HepG2 (cell line): Measurements from ENCODE around the gene SF1. TPM values are rescaled to one million over a fixed set of nuclear protein-coding genes. Genes with fewer than 3 reads are reported as not detected.
A peak's percentile ranks its signal among the peaks of the same experiment; 100 is the strongest.

Experiments
- AHR ChIP-seq: IDR thresholded peaks from 2 replicates; pipeline ENCODE4 v1.6.1; 2018; ENCODE audit warnings: missing genetic modification reagents, missing compliant biosample characterization
- ARHGAP35 ChIP-seq: sonication (generic); formaldehyde crosslinking; IDR thresholded peaks from 2 replicates; pipeline ENCODE4 v1.9.0; 2022; ENCODE audit warnings: mild to moderate bottlenecking, inconsistent platforms, moderate library complexity, missing genetic modification reagents, borderline replicate concordance
- CC2D1A ChIP-seq: sonication (generic); formaldehyde crosslinking; IDR thresholded peaks from 2 replicates; pipeline ENCODE4 v1.8.1; 2023; ENCODE audit warnings: mild to moderate bottlenecking, missing genetic modification reagents
- CTCF ChIP-seq: sonication (generic); formaldehyde crosslinking; IDR thresholded peaks from 2 replicates; pipeline ENCODE4 v1.5.0; 2020; ENCODE audit warnings: mild to moderate bottlenecking, missing genetic modification reagents, moderate library complexity
- ETV5 ChIP-seq: IDR thresholded peaks from 2 replicates; pipeline ENCODE4 v1.6.1; 2018; ENCODE audit warnings: missing biosample characterization, missing genetic modification reagents, inconsistent platforms, borderline replicate concordance
- IRF9 ChIP-seq: sonication (generic); formaldehyde crosslinking; IDR thresholded peaks from 2 replicates; pipeline ENCODE4 v1.8.0; 2022; ENCODE audit warnings: missing genetic modification reagents, mild to moderate bottlenecking, borderline replicate concordance
- MXD3 ChIP-seq: IDR thresholded peaks from 2 replicates; pipeline ENCODE4 v1.6.1; 2016; ENCODE audit warnings: mild to moderate bottlenecking, missing biosample characterization, missing genetic modification reagents
- NFATC3 ChIP-seq: sonication (generic); formaldehyde crosslinking; IDR thresholded peaks from 2 replicates; pipeline ENCODE4 v1.5.1; 2020; ENCODE audit warnings: mild to moderate bottlenecking, missing genetic modification reagents
- PAX8 ChIP-seq: sonication (generic); formaldehyde crosslinking; IDR thresholded peaks from 2 replicates; pipeline ENCODE4 v1.8.0; 2022; ENCODE audit warnings: mild to moderate bottlenecking, missing genetic modification reagents, borderline replicate concordance
- PBX3 ChIP-seq: sonication (generic); formaldehyde crosslinking; IDR thresholded peaks from 2 replicates; pipeline ENCODE4 v1.8.1; 2023; ENCODE audit warnings: missing genetic modification reagents, inconsistent platforms, borderline replicate concordance
- SNAI1 ChIP-seq: sonication (generic); formaldehyde crosslinking; IDR thresholded peaks from 2 replicates; pipeline ENCODE4 v1.5.0; 2020; ENCODE audit warnings: mild to moderate bottlenecking, missing genetic modification reagents, borderline replicate concordance
- STAT6 ChIP-seq: sonication (generic); formaldehyde crosslinking; IDR thresholded peaks from 2 replicates; pipeline ENCODE4 v1.4.0; 2020; ENCODE audit warnings: missing genetic modification reagents, mild to moderate bottlenecking, borderline replicate concordance
- YEATS4 ChIP-seq: sonication (generic); formaldehyde crosslinking; IDR thresholded peaks from 2 replicates; pipeline ENCODE4 v1.4.0; 2020; ENCODE audit warnings: missing genetic modification reagents, borderline replicate concordance
- ZBED4 ChIP-seq: sonication (generic); formaldehyde crosslinking; IDR thresholded peaks from 2 replicates; pipeline ENCODE4 v1.4.0; 2020; ENCODE audit warnings: missing genetic modification reagents, borderline replicate concordance
- ZNF350 ChIP-seq: sonication (generic); formaldehyde crosslinking; IDR thresholded peaks from 2 replicates; pipeline ENCODE4 v1.4.0; 2020; ENCODE audit warnings: mild to moderate bottlenecking, low read depth, missing genetic modification reagents, borderline replicate concordance
- ZNF446 ChIP-seq: sonication (generic); formaldehyde crosslinking; IDR thresholded peaks from 2 replicates; pipeline ENCODE4 v1.5.0; 2020; ENCODE audit warnings: mild to moderate bottlenecking, missing genetic modification reagents
- ZNF546 ChIP-seq: sonication (generic); formaldehyde crosslinking; conservative IDR thresholded peaks from 2 replicates; pipeline ENCODE4 v1.8.1; 2023; ENCODE audit warnings: mild to moderate bottlenecking, missing genetic modification reagents
- polyA plus RNA-seq, 8 experiments: library from polyadenylated mRNA; depleted of rRNA in 3 of 8; stranded (reverse) in 7 of 8; unstranded in 1 of 8; fragments of >200 nt; fragmentation: Illumina TruSeq in 4 of 8; extraction: Trizol in 4 of 8; gene quantifications; 2 replicates each; pipeline versions ENCODE4 v1.2.1 to v1.2.3, GENCODE V29; 2011 to 2016; ENCODE audit warnings: low read depth in 4 of 8, missing spikeins in 1 of 8, mixed read lengths in 1 of 8; ENCODE audit not compliant: insufficient read depth in 1 of 8
- total RNA-seq, 5 experiments: library from RNA; depleted of rRNA; stranded (reverse); fragments of >200 nt; fragmentation: Illumina TruSeq; extraction: Trizol; gene quantifications; 2 replicates each; pipeline ENCODE4 v1.2.3, GENCODE V29; 2016; ENCODE audit warnings: low read depth in 1 of 5

The SF1 gene
- total and polyA plus RNA-seq, 2 of the 13 experiments (the other 11 are each of a cell fraction or from before 2014, with no cell fraction given) = 55.5 to 70.4 TPM

- TF ChIP-seq STAT6 (0 out of 2 replicates have a peak, but pooled peaks have one; percentile 15), AHR (CRISPR knock-in tag) (no peak), ZNF546 (no peak), CTCF (peak; percentile 65), NFATC3 (no peak), PBX3 (CRISPR knock-in tag) (no peak), ZNF446 (CRISPR knock-in tag) (no peak), ETV5 (peak; percentile 48; the same call in 1 of the 2 replicates), YEATS4 (CRISPR knock-in tag) (peak; percentile 61; the same call in 1 of the 2 replicates), SNAI1 (CRISPR knock-in tag) (no peak), MXD3 (CRISPR knock-in tag) (no peak), IRF9 (CRISPR knock-in tag) (no peak), PAX8 (no peak), ARHGAP35 (CRISPR knock-in tag) (no peak), ZNF350 (CRISPR knock-in tag) (peak; percentile 37; the same call in 1 of the 2 replicates), CC2D1A (no peak), ZBED4 (CRISPR knock-in tag) (no peak)
These were observed 25.0 kb upstream of the SF1 start, which contains the start of gene MAP4K2 (continued) for GRCh38 chr11:64803158-64803845.
